ENCODE results near the gene FAF1. TPM values are rescaled to one million over a fixed set of nuclear protein-coding genes. Genes with fewer than 3 reads are reported as not detected.

The FAF1 gene
- total and polyA plus RNA-seq, 9 of the 15 experiments (the other 6 are each of a cell fraction or from before 2014, with no cell fraction given), result 48.7 to 225 (median 118) TPM

DNA sequence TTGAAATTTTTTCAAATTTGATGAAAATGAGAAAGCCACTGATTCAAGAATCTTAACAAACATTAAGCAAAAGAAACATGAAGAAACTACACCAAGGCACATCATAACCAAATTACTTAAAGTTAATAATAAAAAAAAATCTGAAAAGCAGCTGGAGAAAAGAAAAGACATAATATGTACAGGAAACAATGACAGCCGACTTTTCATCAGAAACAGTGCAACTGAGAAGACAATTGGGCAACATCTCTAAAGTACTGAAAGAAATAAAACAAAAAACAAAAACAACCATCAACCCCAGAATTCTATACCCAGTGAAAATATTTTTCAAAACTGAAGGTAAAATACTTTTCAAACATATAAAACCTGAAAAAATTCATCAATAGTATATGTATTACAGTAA, 463.1 kb downstream of the FAF1 start (continued):
- TF ChIP-seq, protein P1, sequence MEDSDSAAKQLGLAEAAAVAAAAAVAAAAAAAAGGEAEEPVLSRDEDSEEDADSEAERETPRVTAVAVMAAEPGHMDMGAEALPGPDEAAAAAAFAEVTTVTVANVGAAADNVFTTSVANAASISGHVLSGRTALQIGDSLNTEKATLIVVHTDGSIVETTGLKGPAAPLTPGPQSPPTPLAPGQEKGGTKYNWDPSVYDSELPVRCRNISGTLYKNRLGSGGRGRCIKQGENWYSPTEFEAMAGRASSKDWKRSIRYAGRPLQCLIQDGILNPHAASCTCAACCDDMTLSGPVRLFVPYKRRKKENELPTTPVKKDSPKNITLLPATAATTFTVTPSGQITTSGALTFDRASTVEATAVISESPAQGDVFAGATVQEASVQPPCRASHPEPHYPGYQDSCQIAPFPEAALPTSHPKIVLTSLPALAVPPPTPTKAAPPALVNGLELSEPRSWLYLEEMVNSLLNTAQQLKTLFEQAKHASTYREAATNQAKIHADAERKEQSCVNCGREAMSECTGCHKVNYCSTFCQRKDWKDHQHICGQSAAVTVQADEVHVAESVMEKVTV (CRISPR knock-in tag; IDR thresholded peaks at IDR 0.05), result no peak
- TF ChIP-seq, protein P2, sequence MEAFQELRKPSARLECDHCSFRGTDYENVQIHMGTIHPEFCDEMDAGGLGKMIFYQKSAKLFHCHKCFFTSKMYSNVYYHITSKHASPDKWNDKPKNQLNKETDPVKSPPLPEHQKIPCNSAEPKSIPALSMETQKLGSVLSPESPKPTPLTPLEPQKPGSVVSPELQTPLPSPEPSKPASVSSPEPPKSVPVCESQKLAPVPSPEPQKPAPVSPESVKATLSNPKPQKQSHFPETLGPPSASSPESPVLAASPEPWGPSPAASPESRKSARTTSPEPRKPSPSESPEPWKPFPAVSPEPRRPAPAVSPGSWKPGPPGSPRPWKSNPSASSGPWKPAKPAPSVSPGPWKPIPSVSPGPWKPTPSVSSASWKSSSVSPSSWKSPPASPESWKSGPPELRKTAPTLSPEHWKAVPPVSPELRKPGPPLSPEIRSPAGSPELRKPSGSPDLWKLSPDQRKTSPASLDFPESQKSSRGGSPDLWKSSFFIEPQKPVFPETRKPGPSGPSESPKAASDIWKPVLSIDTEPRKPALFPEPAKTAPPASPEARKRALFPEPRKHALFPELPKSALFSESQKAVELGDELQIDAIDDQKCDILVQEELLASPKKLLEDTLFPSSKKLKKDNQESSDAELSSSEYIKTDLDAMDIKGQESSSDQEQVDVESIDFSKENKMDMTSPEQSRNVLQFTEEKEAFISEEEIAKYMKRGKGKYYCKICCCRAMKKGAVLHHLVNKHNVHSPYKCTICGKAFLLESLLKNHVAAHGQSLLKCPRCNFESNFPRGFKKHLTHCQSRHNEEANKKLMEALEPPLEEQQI (IDR thresholded peaks at IDR 0.05), result no peak
- TF ChIP-seq, protein P3, sequence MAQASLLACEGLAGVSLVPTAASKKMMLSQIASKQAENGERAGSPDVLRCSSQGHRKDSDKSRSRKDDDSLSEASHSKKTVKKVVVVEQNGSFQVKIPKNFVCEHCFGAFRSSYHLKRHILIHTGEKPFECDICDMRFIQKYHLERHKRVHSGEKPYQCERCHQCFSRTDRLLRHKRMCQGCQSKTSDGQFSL (CRISPR knock-in tag; IDR thresholded peaks at IDR 0.05), result no peak
- TF ChIP-seq, protein P3 (tag; IDR thresholded peaks at IDR 0.05), result no peak
- TF ChIP-seq, protein P4, sequence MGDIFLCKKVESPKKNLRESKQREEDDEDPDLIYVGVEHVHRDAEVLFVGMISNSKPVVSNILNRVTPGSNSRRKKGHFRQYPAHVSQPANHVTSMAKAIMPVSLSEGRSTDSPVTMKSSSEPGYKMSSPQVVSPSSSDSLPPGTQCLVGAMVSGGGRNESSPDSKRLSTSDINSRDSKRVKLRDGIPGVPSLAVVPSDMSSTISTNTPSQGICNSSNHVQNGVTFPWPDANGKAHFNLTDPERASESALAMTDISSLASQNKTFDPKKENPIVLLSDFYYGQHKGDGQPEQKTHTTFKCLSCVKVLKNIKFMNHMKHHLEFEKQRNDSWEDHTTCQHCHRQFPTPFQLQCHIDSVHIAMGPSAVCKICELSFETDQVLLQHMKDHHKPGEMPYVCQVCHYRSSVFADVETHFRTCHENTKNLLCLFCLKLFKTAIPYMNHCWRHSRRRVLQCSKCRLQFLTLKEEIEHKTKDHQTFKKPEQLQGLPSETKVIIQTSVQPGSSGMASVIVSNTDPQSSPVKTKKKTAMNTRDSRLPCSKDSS (IDR thresholded peaks at IDR 0.05; ENCODE audit: low read depth, partially characterized antibody), result peak; percentile 30
- TF ChIP-seq CEBPG (CRISPR knock-in tag; IDR thresholded peaks at IDR 0.05), result no peak
- peak in 1 of 2 experiments; percentile 45; a peak in 1 of 4 replicates for TF ChIP-seq CEBPG (tag; conservative IDR thresholded peaks at IDR 0.05 in 1 of 2, IDR thresholded peaks at IDR 0.05 in 1 of 2)
- TF ChIP-seq, protein P5, sequence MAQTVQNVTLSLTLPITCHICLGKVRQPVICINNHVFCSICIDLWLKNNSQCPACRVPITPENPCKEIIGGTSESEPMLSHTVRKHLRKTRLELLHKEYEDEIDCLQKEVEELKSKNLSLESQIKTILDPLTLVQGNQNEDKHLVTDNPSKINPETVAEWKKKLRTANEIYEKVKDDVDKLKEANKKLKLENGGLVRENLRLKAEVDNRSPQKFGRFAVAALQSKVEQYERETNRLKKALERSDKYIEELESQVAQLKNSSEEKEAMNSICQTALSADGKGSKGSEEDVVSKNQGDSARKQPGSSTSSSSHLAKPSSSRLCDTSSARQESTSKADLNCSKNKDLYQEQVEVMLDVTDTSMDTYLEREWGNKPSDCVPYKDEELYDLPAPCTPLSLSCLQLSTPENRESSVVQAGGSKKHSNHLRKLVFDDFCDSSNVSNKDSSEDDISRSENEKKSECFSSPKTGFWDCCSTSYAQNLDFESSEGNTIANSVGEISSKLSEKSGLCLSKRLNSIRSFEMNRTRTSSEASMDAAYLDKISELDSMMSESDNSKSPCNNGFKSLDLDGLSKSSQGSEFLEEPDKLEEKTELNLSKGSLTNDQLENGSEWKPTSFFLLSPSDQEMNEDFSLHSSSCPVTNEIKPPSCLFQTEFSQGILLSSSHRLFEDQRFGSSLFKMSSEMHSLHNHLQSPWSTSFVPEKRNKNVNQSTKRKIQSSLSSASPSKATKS (CRISPR knock-in tag; IDR thresholded peaks at IDR 0.05), result no peak
- TF ChIP-seq CHD2 (IDR thresholded peaks at IDR 0.05; ENCODE audit: low read depth, low read length), result no peak
- TF ChIP-seq, protein P6, sequence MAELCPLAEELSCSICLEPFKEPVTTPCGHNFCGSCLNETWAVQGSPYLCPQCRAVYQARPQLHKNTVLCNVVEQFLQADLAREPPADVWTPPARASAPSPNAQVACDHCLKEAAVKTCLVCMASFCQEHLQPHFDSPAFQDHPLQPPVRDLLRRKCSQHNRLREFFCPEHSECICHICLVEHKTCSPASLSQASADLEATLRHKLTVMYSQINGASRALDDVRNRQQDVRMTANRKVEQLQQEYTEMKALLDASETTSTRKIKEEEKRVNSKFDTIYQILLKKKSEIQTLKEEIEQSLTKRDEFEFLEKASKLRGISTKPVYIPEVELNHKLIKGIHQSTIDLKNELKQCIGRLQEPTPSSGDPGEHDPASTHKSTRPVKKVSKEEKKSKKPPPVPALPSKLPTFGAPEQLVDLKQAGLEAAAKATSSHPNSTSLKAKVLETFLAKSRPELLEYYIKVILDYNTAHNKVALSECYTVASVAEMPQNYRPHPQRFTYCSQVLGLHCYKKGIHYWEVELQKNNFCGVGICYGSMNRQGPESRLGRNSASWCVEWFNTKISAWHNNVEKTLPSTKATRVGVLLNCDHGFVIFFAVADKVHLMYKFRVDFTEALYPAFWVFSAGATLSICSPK (IDR thresholded peaks at IDR 0.05; ENCODE audit: borderline replicate concordance), result no peak
- TF ChIP-seq SRSF1 (IDR thresholded peaks at IDR 0.05; ENCODE audit: low read depth, low read length), result no peak
- TF ChIP-seq ZNF12 (CRISPR knock-in tag; IDR thresholded peaks at IDR 0.05), result no peak
- TF ChIP-seq CBX5 (IDR thresholded peaks at IDR 0.05; ENCODE audit: borderline replicate concordance, low read depth), result peak; percentile 72; the same call in 1 of the 2 replicates
- TF ChIP-seq TRIM28 (IDR thresholded peaks at IDR 0.05), result peak; percentile 90
- no peak for TF ChIP-seq PCBP2 (IDR thresholded peaks at IDR 0.05; ENCODE audit: low read depth, low read length, poor library complexity, severe bottlenecking)
- TF ChIP-seq SLC30A9 (CRISPR knock-in tag; IDR thresholded peaks at IDR 0.05), result no peak
- TF ChIP-seq TEAD4 (IDR thresholded peaks at IDR 0.05; ENCODE audit: low read length), result no peak
- no peak for TF ChIP-seq TEAD4 (CRISPR knock-in tag; IDR thresholded peaks at IDR 0.05; ENCODE audit: borderline replicate concordance)

All from K562 (cell line).